Measurements from ENCODE around the gene DOLPP1. TPM values are rescaled to one million over a fixed set of nuclear protein-coding genes. Genes with fewer than 3 reads are reported as not detected.

Gene DOLPP1
- total RNA-seq, 4 donors from 2014 or later = 7.5 to 14.0 (median 10.7) TPM

GRCh38 chr9:129052592-129052991, 28.3 kb upstream of the DOLPP1 start:
- no peak overlapping the region for H3K4me3 ChIP-seq (ENCODE audit: low read depth, poor library complexity, severe bottlenecking)
- intact Hi-C loops (cut with DNase I; ENCODE audit: low total_unique reads) = no loop called here
- WGBS, 2 donors = 58 to 68% methylated on average over 8 of the region's 8 CpGs
- TF ChIP-seq POLR2A (IDR thresholded peaks at IDR 0.05) = no peak
- TF ChIP-seq, protein P1, sequence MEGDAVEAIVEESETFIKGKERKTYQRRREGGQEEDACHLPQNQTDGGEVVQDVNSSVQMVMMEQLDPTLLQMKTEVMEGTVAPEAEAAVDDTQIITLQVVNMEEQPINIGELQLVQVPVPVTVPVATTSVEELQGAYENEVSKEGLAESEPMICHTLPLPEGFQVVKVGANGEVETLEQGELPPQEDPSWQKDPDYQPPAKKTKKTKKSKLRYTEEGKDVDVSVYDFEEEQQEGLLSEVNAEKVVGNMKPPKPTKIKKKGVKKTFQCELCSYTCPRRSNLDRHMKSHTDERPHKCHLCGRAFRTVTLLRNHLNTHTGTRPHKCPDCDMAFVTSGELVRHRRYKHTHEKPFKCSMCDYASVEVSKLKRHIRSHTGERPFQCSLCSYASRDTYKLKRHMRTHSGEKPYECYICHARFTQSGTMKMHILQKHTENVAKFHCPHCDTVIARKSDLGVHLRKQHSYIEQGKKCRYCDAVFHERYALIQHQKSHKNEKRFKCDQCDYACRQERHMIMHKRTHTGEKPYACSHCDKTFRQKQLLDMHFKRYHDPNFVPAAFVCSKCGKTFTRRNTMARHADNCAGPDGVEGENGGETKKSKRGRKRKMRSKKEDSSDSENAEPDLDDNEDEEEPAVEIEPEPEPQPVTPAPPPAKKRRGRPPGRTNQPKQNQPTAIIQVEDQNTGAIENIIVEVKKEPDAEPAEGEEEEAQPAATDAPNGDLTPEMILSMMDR (IDR thresholded peaks at IDR 0.05) = no peak
- peak; percentile 57 to 91 for DNase-seq (ENCODE audit: low spot score in 2 of 2)

GRCh38 chr9:129053020-129053419, 27.9 kb upstream of the DOLPP1 start:
- H3K4me3 ChIP-seq (ENCODE audit: low read depth, poor library complexity, severe bottlenecking) = no peak overlapping the region
- TF ChIP-seq POLR2A (IDR thresholded peaks at IDR 0.05) = no peak
- TF ChIP-seq, protein P1 (IDR thresholded peaks at IDR 0.05) = no peak
- 86 to 90% methylated on average over 6 of the region's 6 CpGs for WGBS, 2 donors
- no peak for DNase-seq (ENCODE audit: low spot score in 2 of 2)
- intact Hi-C loops (cut with DNase I; ENCODE audit: low total_unique reads) = no loop called here

- H3K4me3 ChIP-seq (ENCODE audit: low read depth, poor library complexity, severe bottlenecking) = no peak overlapping the region
- WGBS, 2 donors = 80 to 83% methylated on average over 5 of the region's 5 CpGs
- intact Hi-C loops (cut with DNase I; ENCODE audit: low total_unique reads) = no loop called here
- no peak for DNase-seq (ENCODE audit: low spot score in 2 of 2)
- TF ChIP-seq, protein P1 (IDR thresholded peaks at IDR 0.05) = no peak
- no peak for TF ChIP-seq POLR2A (IDR thresholded peaks at IDR 0.05)
Measured at GRCh38 chr9:129054163-129054851, 26.6 kb upstream of the DOLPP1 start.

DNA sequence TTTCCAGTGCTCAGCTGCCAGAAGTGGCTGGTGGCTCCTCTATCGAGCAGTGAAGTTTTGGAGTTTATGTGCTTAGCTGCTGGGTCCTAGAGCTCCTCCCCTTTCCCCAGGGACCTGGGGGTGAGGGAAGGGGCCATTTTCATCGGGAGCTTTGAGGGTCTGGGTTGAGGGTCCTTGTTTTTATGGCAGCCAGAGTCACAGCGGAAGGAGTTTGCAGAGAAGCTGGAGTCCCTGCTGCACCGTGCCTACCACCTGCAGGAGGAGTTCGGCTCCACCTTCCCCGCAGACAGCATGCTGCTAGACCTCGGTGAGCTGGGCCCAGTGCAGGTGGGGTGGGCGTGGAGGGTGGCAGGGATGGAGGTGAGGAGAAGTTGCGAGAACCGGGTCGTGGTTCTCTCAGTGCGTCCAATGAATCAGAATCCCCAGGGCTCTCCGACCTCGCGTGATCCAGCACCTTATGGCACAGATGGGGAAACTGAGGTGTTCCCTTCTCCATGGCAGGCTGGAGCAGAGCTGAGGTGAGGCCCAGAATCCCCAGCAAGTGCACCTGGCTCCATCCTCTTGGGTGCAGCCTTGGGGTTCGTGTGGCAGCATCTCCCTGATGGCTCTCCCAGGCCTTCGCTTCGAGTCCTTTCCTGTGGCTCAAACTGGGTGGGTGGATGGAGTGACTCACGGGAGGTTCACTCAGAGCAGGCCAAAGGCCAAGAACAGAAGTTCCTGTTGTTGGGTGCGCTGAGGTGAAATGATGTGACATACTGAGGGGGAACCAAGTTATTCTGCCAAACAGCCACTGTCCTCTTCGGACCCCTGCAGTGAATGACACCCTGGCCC, 21.7 kb upstream of the DOLPP1 start:
- intact Hi-C loops (cut with DNase I; ENCODE audit: low total_unique reads) = no loop called here
- no peak for TF ChIP-seq POLR2A (IDR thresholded peaks at IDR 0.05)
- TF ChIP-seq, protein P1 (IDR thresholded peaks at IDR 0.05) = no peak
- H3K4me3 ChIP-seq (ENCODE audit: low read depth, poor library complexity, severe bottlenecking) = no peak overlapping the region

DNA sequence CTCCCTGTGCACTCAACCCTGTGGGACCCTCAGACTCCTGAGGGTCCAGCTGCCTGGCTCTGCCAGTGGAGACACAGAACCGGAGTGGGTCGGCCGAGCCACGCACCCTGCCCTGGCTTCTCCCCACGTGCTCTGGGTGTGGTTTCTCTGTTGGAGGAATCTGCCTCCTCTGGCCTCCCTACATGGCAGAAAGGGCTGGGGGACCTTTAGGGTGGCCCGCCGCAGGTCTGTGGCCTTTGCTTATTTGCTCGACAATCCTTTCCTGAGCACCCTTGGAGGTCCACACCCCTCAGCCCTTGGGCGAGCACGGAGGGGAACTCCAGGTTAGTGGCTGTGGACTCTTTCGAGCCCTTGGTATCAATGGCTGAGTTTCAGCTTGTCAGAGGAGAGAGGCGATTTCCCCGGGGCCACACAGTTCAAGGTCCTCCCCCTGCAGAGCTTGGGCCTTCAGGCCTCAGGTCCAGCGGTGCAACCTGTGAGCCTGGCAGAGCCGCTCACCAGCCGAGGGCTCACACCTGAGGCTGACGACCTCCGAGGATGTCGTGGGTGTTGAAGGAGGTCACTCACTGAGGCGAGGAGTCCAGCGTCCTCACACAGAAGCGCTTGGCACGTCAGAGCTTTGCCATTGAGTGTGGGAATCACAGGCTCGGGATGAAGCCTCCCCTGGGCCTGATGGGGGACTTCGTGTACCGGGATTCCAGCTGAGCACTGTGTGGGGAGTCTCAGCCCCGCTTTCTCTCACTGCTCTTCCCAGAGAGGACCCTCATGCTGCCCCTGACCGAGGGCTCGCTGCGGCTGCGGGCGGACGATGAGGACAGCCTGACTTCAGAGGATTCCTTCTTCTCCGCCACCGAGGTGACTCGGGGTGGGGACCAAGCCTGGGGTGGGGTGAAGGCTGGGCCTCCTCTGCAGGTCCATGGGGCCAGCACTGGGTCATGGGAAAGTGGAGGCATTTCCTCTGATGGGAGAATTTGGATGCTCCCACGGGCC, 20.8 kb upstream of the DOLPP1 start:
- intact Hi-C loops (cut with DNase I; ENCODE audit: low total_unique reads) = no loop called here
- 94% methylated on average over 34 to 36 of the region's 37 CpGs for WGBS, 2 donors
- H3K4me3 ChIP-seq (ENCODE audit: low read depth, poor library complexity, severe bottlenecking) = no peak overlapping the region
- TF ChIP-seq, protein P1 (IDR thresholded peaks at IDR 0.05) = no peak
- no peak for TF ChIP-seq POLR2A (IDR thresholded peaks at IDR 0.05)
- no peak for DNase-seq (ENCODE audit: low spot score in 2 of 2)

More for the DNA sequence above, 21.7 kb upstream of the DOLPP1 start:
- WGBS, 2 donors = 82 to 88% methylated on average over 17 to 21 of the region's 21 CpGs
- DNase-seq (ENCODE audit: low spot score in 2 of 2) = no peak

All from lower leg skin (tissue), 4 donors.